GM12878 (cell line): ENCODE measurements around the gene CDR2. TPM values are rescaled to one million over a fixed set of nuclear protein-coding genes. Genes with fewer than 3 reads are reported as not detected.

Source experiments
- ATAC-seq: fragments of 200-7000 bp; cut with Tn5 transposase; 3 replicates; pipeline ENCODE4 v1.9.1; 2020; ENCODE audit warnings: mild to moderate bottlenecking, moderate library complexity
- BruUV-seq: library from RNA; stranded (reverse); fragments of 400-500 nt; replicated peaks from 2 replicates; lab custom pipeline; 2021; lab: Mats Ljungman, UMichigan
- CTCF ChIA-PET: fragments of 300-600 bp; sonication (Branson Sonifier 250); formaldehyde crosslinking; extraction: SDS; loops from one replicate; lab custom pipeline; 2021; ENCODE audit warnings: inconsistent platforms; lab: Yijun Ruan, JAX
- POLR2A ChIA-PET: fragments of 350-600 bp; formaldehyde crosslinking; extraction: SDS; loops from one replicate; lab custom pipeline; 2021; ENCODE audit warnings: inconsistent platforms; lab: Charles Lee
- RAD21 ChIA-PET: fragments of 300-600 bp; sonication (Branson Sonifier 250); formaldehyde crosslinking; loops from one replicate; lab custom pipeline; 2023; ENCODE audit warnings: antibody characterized with exemption; ENCODE audit not compliant: unreplicated experiment; lab: Charles Lee
- SMC1A ChIA-PET: fragments of 300-600 bp; sonication (Branson Sonifier 250); formaldehyde crosslinking; loops from one replicate; lab custom pipeline; 2023; ENCODE audit not compliant: unreplicated experiment, uncharacterized antibody; lab: Charles Lee
- DNase-seq: peaks from one replicate; pipeline ENCODE4 v3.0.0-alpha.2; 2011; ENCODE audit warnings: low read depth, low spot score
- FAIRE-seq: peaks from 3 replicates; lab custom pipeline; 2011; peaks lifted over from hg19 to GRCh38; lab: Jason Lieb, UNC
- H2AFZ ChIP-seq: 2 replicates; pipeline ENCODE4 v1.6.0; 2011; ENCODE audit warnings: low read depth, low read length, control low read depth; ENCODE audit not compliant: control insufficient read depth
- H3K27ac ChIP-seq: 2 replicates; pipeline ENCODE4 v1.5.1; 2011; ENCODE audit warnings: control low read depth; ENCODE audit not compliant: control insufficient read depth, insufficient read depth
- H3K27me3 ChIP-seq, 2 experiments: replicated peaks in 1 of 2; 2 replicates each; pipeline versions ENCODE4 v1.6.0 to v1.6.1; 2011; ENCODE audit warnings: low read length in 1 of 2; ENCODE audit not compliant: control insufficient read depth in 2 of 2, insufficient read depth in 2 of 2
- H3K36me3 ChIP-seq, 2 experiments: 2 replicates each; pipeline ENCODE4 v1.5.1; 2011; ENCODE audit warnings: low read length in 1 of 2; ENCODE audit not compliant: control insufficient read depth in 2 of 2, insufficient read depth in 2 of 2
- H3K4me1 ChIP-seq: 2 replicates; pipeline ENCODE4 v1.6.1; 2011; ENCODE audit warnings: mild to moderate bottlenecking, low read length, moderate library complexity, mixed read lengths; ENCODE audit not compliant: control insufficient read depth, insufficient read depth
- H3K4me2 ChIP-seq: 2 replicates; pipeline ENCODE4 v1.6.0; 2011; ENCODE audit warnings: control low read depth; ENCODE audit not compliant: control insufficient read depth, insufficient read depth
- H3K4me3 ChIP-seq: fragments of 200-600 bp; sonication (generic); 2 replicates; pipeline ENCODE4 v1.5.1; 2016
- H3K79me2 ChIP-seq: 2 replicates; pipeline ENCODE4 v1.6.0; 2011; ENCODE audit warnings: low read length; ENCODE audit not compliant: control insufficient read depth, insufficient read depth
- H3K9ac ChIP-seq: 2 replicates; pipeline ENCODE4 v1.8.0; 2011; ENCODE audit warnings: low read length, control low read depth, mixed read lengths; ENCODE audit not compliant: control insufficient read depth, insufficient read depth
- H3K9me3 ChIP-seq: replicated peaks from 3 replicates; pipeline ENCODE4 v1.5.1; 2011; ENCODE audit warnings: mild to moderate bottlenecking, low read length; ENCODE audit not compliant: control insufficient read depth, insufficient read depth
- H4K20me1 ChIP-seq: 2 replicates; pipeline ENCODE4 v1.6.0; 2011; ENCODE audit not compliant: control insufficient read depth, insufficient read depth
- CBX5 ChIP-seq: sonication (generic); IDR thresholded peaks from 2 replicates; pipeline ENCODE4 v1.6.1; 2016; ENCODE audit warnings: low read depth, moderate library complexity, mild to moderate bottlenecking, inconsistent platforms
- EED ChIP-seq: sonication (generic); IDR thresholded peaks from 2 replicates; pipeline ENCODE4 v1.6.1; 2016; ENCODE audit warnings: antibody characterized with exemption, low read depth
- MEF2B ChIP-seq: fragments of 450-650 bp; IDR thresholded peaks from 2 replicates; pipeline ENCODE4 v1.6.1; 2018; ENCODE audit warnings: mild to moderate bottlenecking, moderate library complexity; ENCODE audit not compliant: partially characterized antibody, poor library complexity, severe bottlenecking
- MTA2 ChIP-seq: fragments of 450-650 bp; IDR thresholded peaks from 2 replicates; pipeline ENCODE4 v1.6.1; 2016; ENCODE audit warnings: low read depth, mild to moderate bottlenecking, moderate library complexity
- NBN ChIP-seq: fragments of 450-650 bp; IDR thresholded peaks from 2 replicates; pipeline ENCODE4 v1.6.1; 2016
- POLR2A ChIP-seq: IDR thresholded peaks from 2 replicates; pipeline ENCODE4 v1.6.1; 2011; ENCODE audit warnings: low read depth, mild to moderate bottlenecking, low read length
- POLR2AphosphoS2 ChIP-seq: IDR thresholded peaks from 2 replicates; pipeline ENCODE4 v1.6.1; 2011; ENCODE audit warnings: low read depth, mild to moderate bottlenecking, low read length, improper control_type of control experiment, moderate library complexity
- RAD51 ChIP-seq: fragments of 450-650 bp; IDR thresholded peaks from 2 replicates; pipeline ENCODE4 v1.6.1; 2016; ENCODE audit warnings: moderate library complexity, mild to moderate bottlenecking, inconsistent platforms
- RELA ChIP-seq: fragments of 450-650 bp; IDR thresholded peaks from 2 replicates; pipeline ENCODE4 v1.8.0; 2014; ENCODE audit warnings: borderline replicate concordance; ENCODE audit not compliant: partially characterized antibody
- RUNX3 ChIP-seq: IDR thresholded peaks from 2 replicates; pipeline ENCODE4 v1.6.1; 2012; ENCODE audit warnings: low read length, inconsistent platforms
- SPI1 ChIP-seq: IDR thresholded peaks from 2 replicates; pipeline ENCODE4 v1.6.1; 2011; ENCODE audit warnings: low read depth, mild to moderate bottlenecking, low read length, moderate library complexity, borderline replicate concordance; ENCODE audit not compliant: insufficient read depth
- SREBF1 ChIP-seq: IDR thresholded peaks from 2 replicates; pipeline ENCODE4 v1.6.1; 2012; ENCODE audit warnings: mild to moderate bottlenecking, low read length
- WRNIP1 ChIP-seq: IDR thresholded peaks from 2 replicates; pipeline ENCODE4 v1.6.1; 2011; ENCODE audit warnings: low read depth, low read length, improper control_type of control experiment, borderline replicate concordance
- in situ Hi-C: fragments of 300-500 bp; cut with MboI; formaldehyde crosslinking; loops from 9 replicates; pipeline ENCODE4 v1.14.3; 2018; ENCODE audit warnings: mixed read lengths
- intact Hi-C: fragments of 100-400 bp; cut with micrococcal nuclease; formaldehyde crosslinking; loops from one replicate; pipeline ENCODE4 v1.14.2; 2022; ENCODE audit not compliant: unreplicated experiment
- polyA plus RNA-seq, 11 experiments: library from polyadenylated mRNA; depleted of rRNA in 4 of 11; unstranded in 6 of 11; stranded (reverse) in 5 of 11; fragments of >200 nt; fragmentation: Nextera tagmentation in 4 of 11; fragmentation: Illumina TruSeq in 1 of 11; extraction: Ambion mirVana in 4 of 11; extraction: Trizol in 1 of 11; gene quantifications; 1 replicate in 1 of 11; 2 replicates in 10 of 11; pipeline versions ENCODE4 v1.2.1 to v1.2.3, GENCODE V29; 2011 to 2016; ENCODE audit warnings: inconsistent platforms in 2 of 11, missing spikeins in 2 of 11, low read depth in 1 of 11
- total RNA-seq, 4 experiments: library from RNA; depleted of rRNA in 3 of 4; stranded (reverse); fragments of >200 nt in 3 of 4; fragmentation: Illumina TruSeq in 1 of 4; extraction: Trizol in 1 of 4; gene quantifications; 2 replicates each; pipeline versions ENCODE4 v1.2.1 to v1.2.3, GENCODE V29; 2013 to 2021
- TF ChIP-seq, protein P1 (sequence below): fragments of 450-650 bp; formaldehyde crosslinking; IDR thresholded peaks from 2 replicates; pipeline ENCODE4 v1.5.0; 2022; ENCODE audit warnings: mild to moderate bottlenecking, missing genetic modification characterization
- TF ChIP-seq, protein P2 (sequence below): fragments of 450-650 bp; IDR thresholded peaks from 2 replicates; pipeline ENCODE4 v1.6.1; 2017; ENCODE audit warnings: mild to moderate bottlenecking, low read depth, inconsistent platforms; ENCODE audit not compliant: poor library complexity, severe bottlenecking
- TF ChIP-seq, protein P3 (sequence below): IDR thresholded peaks from 2 replicates; pipeline ENCODE4 v1.6.1; 2011; ENCODE audit warnings: borderline replicate concordance, low read depth, mild to moderate bottlenecking, moderate library complexity, mixed read lengths, low read length; ENCODE audit not compliant: insufficient read depth; ENCODE audit errors: extremely low read length
- TF ChIP-seq, protein P4 (sequence below): fragments of 450-650 bp; IDR thresholded peaks from 2 replicates; pipeline ENCODE4 v1.6.1; 2016; ENCODE audit warnings: mild to moderate bottlenecking

The CDR2 gene
- total and polyA plus RNA-seq, 10 of the 15 experiments (the other 5 are each of a cell fraction or from before 2014, with no cell fraction given): 4.8 to 24.3 (median 19.2) TPM

DNA sequence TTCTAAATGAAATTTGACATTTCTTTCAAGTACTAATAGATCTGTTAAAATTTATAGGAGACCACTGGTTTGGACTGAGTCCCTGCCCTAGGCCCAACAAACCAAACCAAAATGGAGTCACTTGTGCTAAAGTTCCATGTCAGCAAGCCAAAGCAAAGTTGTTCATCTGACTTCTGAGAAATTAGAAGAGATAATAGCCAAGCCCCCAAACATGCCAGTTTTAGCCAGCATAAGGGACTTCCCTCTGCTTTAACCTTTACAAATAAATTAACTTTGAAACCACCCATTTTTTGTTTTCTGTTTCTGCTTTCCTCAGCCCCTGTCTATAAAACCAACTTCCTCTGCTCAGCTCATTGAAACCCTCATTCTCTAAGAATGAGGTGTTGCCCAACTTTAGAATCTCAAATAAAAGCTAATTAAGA, 18.9 kb downstream of the CDR2 start:
- no TSS peak for BruUV-seq
- H3K4me3 ChIP-seq: no peak overlapping the region
- ATAC-seq (peak; percentile 63), DNase-seq (peak; percentile 56), FAIRE-seq (no peak)
- H3K36me3 ChIP-seq: peaks cover 1 to 15% of the 10 kb centered on the region in 2 experiments
- H3K27me3 ChIP-seq: no peaks in the 10 kb centered on the region
- peak overlapping the region; percentile 39; the same call in 1 of the 2 replicates for H3K27ac ChIP-seq
- no peaks in the 10 kb centered on the region for H4K20me1 ChIP-seq
- H2AFZ ChIP-seq: no peak overlapping the region
- H3K4me1 ChIP-seq: peaks cover 40% of the 10 kb centered on the region
- ChIA-PET CTCF (interaction anchor here (0.6 to 5.8 kb wide), 6 partner anchors 10 to 1083 kb away, joined by 3 to 26 read pairs (median 11); no protein-coding TSS in a partner anchor), RAD21 (interaction anchor here (0.8 to 7.2 kb wide), 4 partner anchors 14 to 82 kb away, joined by 3 to 64 read pairs (median 5); no protein-coding TSS in a partner anchor), SMC1A (interaction anchor here (1.2 to 9.1 kb wide), 4 partner anchors 10 to 26 kb away, joined by 3 to 205 read pairs (median 3); partner anchors contain the start of gene CDR2), POLR2A (interaction anchor here (0.7 to 10.9 kb wide), 3 partner anchors 14 to 1196 kb away, joined by 3 to 185 read pairs (median 6); partner anchors contain the start of gene CDR2)
- H3K79me2 ChIP-seq: peaks cover 15% of the 10 kb centered on the region
- intact Hi-C loops: no loop called here
- H3K9me3 ChIP-seq: no peaks in the 10 kb centered on the region; the same call in 2 of the 3 replicates
- H3K4me2 ChIP-seq: no peak overlapping the region; the same call in 1 of the 2 replicates
- in situ Hi-C loops: no loop called here
- no peak overlapping the region for H3K9ac ChIP-seq
- TF ChIP-seq, protein P1, sequence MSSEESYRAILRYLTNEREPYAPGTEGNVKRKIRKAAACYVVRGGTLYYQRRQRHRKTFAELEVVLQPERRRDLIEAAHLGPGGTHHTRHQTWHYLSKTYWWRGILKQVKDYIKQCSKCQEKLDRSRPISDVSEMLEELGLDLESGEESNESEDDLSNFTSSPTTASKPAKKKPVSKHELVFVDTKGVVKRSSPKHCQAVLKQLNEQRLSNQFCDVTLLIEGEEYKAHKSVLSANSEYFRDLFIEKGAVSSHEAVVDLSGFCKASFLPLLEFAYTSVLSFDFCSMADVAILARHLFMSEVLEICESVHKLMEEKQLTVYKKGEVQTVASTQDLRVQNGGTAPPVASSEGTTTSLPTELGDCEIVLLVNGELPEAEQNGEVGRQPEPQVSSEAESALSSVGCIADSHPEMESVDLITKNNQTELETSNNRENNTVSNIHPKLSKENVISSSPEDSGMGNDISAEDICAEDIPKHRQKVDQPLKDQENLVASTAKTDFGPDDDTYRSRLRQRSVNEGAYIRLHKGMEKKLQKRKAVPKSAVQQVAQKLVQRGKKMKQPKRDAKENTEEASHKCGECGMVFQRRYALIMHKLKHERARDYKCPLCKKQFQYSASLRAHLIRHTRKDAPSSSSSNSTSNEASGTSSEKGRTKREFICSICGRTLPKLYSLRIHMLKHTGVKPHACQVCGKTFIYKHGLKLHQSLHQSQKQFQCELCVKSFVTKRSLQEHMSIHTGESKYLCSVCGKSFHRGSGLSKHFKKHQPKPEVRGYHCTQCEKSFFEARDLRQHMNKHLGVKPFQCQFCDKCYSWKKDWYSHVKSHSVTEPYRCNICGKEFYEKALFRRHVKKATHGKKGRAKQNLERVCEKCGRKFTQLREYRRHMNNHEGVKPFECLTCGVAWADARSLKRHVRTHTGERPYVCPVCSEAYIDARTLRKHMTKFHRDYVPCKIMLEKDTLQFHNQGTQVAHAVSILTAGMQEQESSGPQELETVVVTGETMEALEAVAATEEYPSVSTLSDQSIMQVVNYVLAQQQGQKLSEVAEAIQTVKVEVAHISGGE: peak; percentile 60
- TF ChIP-seq NBN (0 out of 2 replicates have a peak, but pooled peaks have one; percentile 53), SREBF1 (no peak), RAD51 (peak; percentile 34; the same call in 1 of the 2 replicates), SPI1 (peak; percentile 27), RELA (peak; percentile 80), WRNIP1 (no peak), RUNX3 (0 out of 2 replicates have a peak, but pooled peaks have one; percentile 25), MEF2B (peak; percentile 84), CBX5 (no peak), POLR2AphosphoS2 (no peak), POLR2A (no peak), EED (no peak), MTA2 (peak; percentile 81)
- TF ChIP-seq, protein P2, sequence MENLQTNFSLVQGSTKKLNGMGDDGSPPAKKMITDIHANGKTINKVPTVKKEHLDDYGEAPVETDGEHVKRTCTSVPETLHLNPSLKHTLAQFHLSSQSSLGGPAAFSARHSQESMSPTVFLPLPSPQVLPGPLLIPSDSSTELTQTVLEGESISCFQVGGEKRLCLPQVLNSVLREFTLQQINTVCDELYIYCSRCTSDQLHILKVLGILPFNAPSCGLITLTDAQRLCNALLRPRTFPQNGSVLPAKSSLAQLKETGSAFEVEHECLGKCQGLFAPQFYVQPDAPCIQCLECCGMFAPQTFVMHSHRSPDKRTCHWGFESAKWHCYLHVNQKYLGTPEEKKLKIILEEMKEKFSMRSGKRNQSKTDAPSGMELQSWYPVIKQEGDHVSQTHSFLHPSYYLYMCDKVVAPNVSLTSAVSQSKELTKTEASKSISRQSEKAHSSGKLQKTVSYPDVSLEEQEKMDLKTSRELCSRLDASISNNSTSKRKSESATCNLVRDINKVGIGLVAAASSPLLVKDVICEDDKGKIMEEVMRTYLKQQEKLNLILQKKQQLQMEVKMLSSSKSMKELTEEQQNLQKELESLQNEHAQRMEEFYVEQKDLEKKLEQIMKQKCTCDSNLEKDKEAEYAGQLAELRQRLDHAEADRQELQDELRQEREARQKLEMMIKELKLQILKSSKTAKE: peak; percentile 33
- TF ChIP-seq, protein P3, sequence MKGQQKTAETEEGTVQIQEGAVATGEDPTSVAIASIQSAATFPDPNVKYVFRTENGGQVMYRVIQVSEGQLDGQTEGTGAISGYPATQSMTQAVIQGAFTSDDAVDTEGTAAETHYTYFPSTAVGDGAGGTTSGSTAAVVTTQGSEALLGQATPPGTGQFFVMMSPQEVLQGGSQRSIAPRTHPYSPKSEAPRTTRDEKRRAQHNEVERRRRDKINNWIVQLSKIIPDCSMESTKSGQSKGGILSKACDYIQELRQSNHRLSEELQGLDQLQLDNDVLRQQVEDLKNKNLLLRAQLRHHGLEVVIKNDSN: no peak
- TF ChIP-seq, protein P4, sequence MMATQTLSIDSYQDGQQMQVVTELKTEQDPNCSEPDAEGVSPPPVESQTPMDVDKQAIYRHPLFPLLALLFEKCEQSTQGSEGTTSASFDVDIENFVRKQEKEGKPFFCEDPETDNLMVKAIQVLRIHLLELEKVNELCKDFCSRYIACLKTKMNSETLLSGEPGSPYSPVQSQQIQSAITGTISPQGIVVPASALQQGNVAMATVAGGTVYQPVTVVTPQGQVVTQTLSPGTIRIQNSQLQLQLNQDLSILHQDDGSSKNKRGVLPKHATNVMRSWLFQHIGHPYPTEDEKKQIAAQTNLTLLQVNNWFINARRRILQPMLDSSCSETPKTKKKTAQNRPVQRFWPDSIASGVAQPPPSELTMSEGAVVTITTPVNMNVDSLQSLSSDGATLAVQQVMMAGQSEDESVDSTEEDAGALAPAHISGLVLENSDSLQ: peak; percentile 66
